ENCODE data around the gene RNF31. TPM values are rescaled to one million over a fixed set of nuclear protein-coding genes. Genes with fewer than 3 reads are reported as not detected.

Gene RNF31
- total and polyA plus RNA-seq, 5 donors = 27.6 to 48.4 (median 40.6) TPM

Small RNA genes lying within 50 kb of the gene (microRNA-seq; reads per million reads assigned to microRNA genes)
- 0 reads per million in 2 donors for gene MIR7703

Other genes with a start within 250 kb of the RNF31 start
Only the 30 nearest of the 31 such genes appear.
- gene DHRS4, start 193.7 kb upstream of the RNF31 start, total RNA-seq = 10 to 100 TPM; 19.9 to 27.9 (median 26.0) TPM
- gene DHRS4, start 193.7 kb upstream of the RNF31 start, polyA plus RNA-seq = 52.7 TPM
- gene DHRS4L2, start 158.6 kb upstream of the RNF31 start, total RNA-seq = 10 to 100 TPM; 15.5 to 23.6 (median 20.5) TPM
- 44.2 TPM for gene DHRS4L2, start 158.6 kb upstream of the RNF31 start, polyA plus RNA-seq
- gene CARMIL3, start 95.5 kb upstream of the RNF31 start, total RNA-seq = under 1 TPM; 0.17 to 0.45 (median 0.17) TPM
- 0.18 TPM for gene CARMIL3, start 95.5 kb upstream of the RNF31 start, polyA plus RNA-seq
- under 1 TPM in 1 of 4 donors, not detected in 3; 0.14 TPM for gene CPNE6, start 75.9 kb upstream of the RNF31 start, total RNA-seq
- 0.16 TPM for gene CPNE6, start 75.9 kb upstream of the RNF31 start, polyA plus RNA-seq
- 10 to 100 TPM in 1 of 4 donors, 1 to 10 TPM in 3; 4.0 to 11.0 (median 5.3) TPM for gene PCK2, start 53.2 kb upstream of the RNF31 start, total RNA-seq
- 3.5 TPM for gene PCK2, start 53.2 kb upstream of the RNF31 start, polyA plus RNA-seq
- gene DCAF11, start 32.7 kb upstream of the RNF31 start, total RNA-seq = 10 to 100 TPM; 50.6 to 70.7 (median 62.6) TPM
- 33.1 TPM for gene DCAF11, start 32.7 kb upstream of the RNF31 start, polyA plus RNA-seq
- gene NRL, start 32.5 kb upstream of the RNF31 start, total RNA-seq = 1 to 10 TPM in 3 of 4 donors, under 1 TPM in 1; 0.79 to 2.9 (median 2.4) TPM
- 2.6 TPM for gene NRL, start 32.5 kb upstream of the RNF31 start, polyA plus RNA-seq
- 100 to 1,000 TPM in 3 of 4 donors, 10 to 100 TPM in 1; 87.4 to 178 (median 134) TPM for gene FITM1, start 16.8 kb upstream of the RNF31 start, total RNA-seq
- gene FITM1, start 16.8 kb upstream of the RNF31 start, polyA plus RNA-seq = 224 TPM
- 100 to 1,000 TPM in 3 of 4 donors, 10 to 100 TPM in 1; 99.8 to 112 (median 103) TPM for gene PSME1, start 11.3 kb upstream of the RNF31 start, total RNA-seq
- 141 TPM for gene PSME1, start 11.3 kb upstream of the RNF31 start, polyA plus RNA-seq
- gene EMC9, start 5.9 kb upstream of the RNF31 start, total RNA-seq = 10 to 100 TPM; 17.2 to 18.9 (median 18.1) TPM
- 21.2 TPM for gene EMC9, start 5.9 kb upstream of the RNF31 start, polyA plus RNA-seq
- 10 to 100 TPM; 62.7 to 90.6 (median 67.6) TPM for gene PSME2, start 888 bp upstream of the RNF31 start, total RNA-seq
- gene PSME2, start 888 bp upstream of the RNF31 start, polyA plus RNA-seq = 102 TPM
- gene IRF9, start 13.8 kb downstream of the RNF31 start, total RNA-seq = 100 to 1,000 TPM in 1 of 4 donors, 10 to 100 TPM in 3; 47.5 to 103 (median 59.0) TPM
- 44.5 TPM for gene IRF9, start 13.8 kb downstream of the RNF31 start, polyA plus RNA-seq
- gene REC8, start 24.6 kb downstream of the RNF31 start, total RNA-seq = 1 to 10 TPM; 1.9 to 5.8 (median 3.2) TPM
- 4.1 TPM for gene REC8, start 24.6 kb downstream of the RNF31 start, polyA plus RNA-seq
- 10 to 100 TPM; 10.2 to 22.5 (median 12.1) TPM for gene IPO4, start 41.3 kb downstream of the RNF31 start, total RNA-seq
- gene IPO4, start 41.3 kb downstream of the RNF31 start, polyA plus RNA-seq = 4.1 TPM
- gene TM9SF1, start 47.9 kb downstream of the RNF31 start, total RNA-seq = 10 to 100 TPM; 26.4 to 37.6 (median 30.4) TPM
- 14.8 TPM for gene TM9SF1, start 47.9 kb downstream of the RNF31 start, polyA plus RNA-seq
- gene TSSK4, start 58.2 kb downstream of the RNF31 start, total RNA-seq = under 1 TPM in 2 of 4 donors, not detected in 2; 0.18 to 0.37 TPM
- not detected for gene TSSK4, start 58.2 kb downstream of the RNF31 start, polyA plus RNA-seq
- gene CHMP4A, start 66.0 kb downstream of the RNF31 start, total RNA-seq = 10 to 100 TPM; 35.2 to 49.3 (median 39.5) TPM
- 56.3 TPM for gene CHMP4A, start 66.0 kb downstream of the RNF31 start, polyA plus RNA-seq
- 10 to 100 TPM; 15.7 to 21.8 (median 18.8) TPM for gene MDP1, start 68.6 kb downstream of the RNF31 start, total RNA-seq
- 26.8 TPM for gene MDP1, start 68.6 kb downstream of the RNF31 start, polyA plus RNA-seq
- 100 to 1,000 TPM; 167 to 190 (median 183) TPM for gene NEDD8, start 84.9 kb downstream of the RNF31 start, total RNA-seq
- 302 TPM for gene NEDD8, start 84.9 kb downstream of the RNF31 start, polyA plus RNA-seq
- 10 to 100 TPM; 32.4 to 45.4 (median 34.6) TPM for gene GMPR2, start 85.4 kb downstream of the RNF31 start, total RNA-seq
- 30.3 TPM for gene GMPR2, start 85.4 kb downstream of the RNF31 start, polyA plus RNA-seq
- 10 to 100 TPM; 38.9 to 45.9 (median 45.3) TPM for gene TINF2, start 95.1 kb downstream of the RNF31 start, total RNA-seq
- gene TINF2, start 95.1 kb downstream of the RNF31 start, polyA plus RNA-seq = 23.0 TPM
- 1 to 10 TPM in 1 of 4 donors, under 1 TPM in 3; 0.36 to 2.0 (median 0.58) TPM for gene TGM1, start 115.7 kb downstream of the RNF31 start, total RNA-seq
- 0.16 TPM for gene TGM1, start 115.7 kb downstream of the RNF31 start, polyA plus RNA-seq
- gene RABGGTA, start 124.1 kb downstream of the RNF31 start, total RNA-seq = 10 to 100 TPM; 18.1 to 21.4 (median 20.8) TPM
- 20.7 TPM for gene RABGGTA, start 124.1 kb downstream of the RNF31 start, polyA plus RNA-seq
- gene DHRS1, start 152.3 kb downstream of the RNF31 start, total RNA-seq = 10 to 100 TPM in 2 of 4 donors, 1 to 10 TPM in 2; 5.9 to 12.0 (median 10.4) TPM
- 7.2 TPM for gene DHRS1, start 152.3 kb downstream of the RNF31 start, polyA plus RNA-seq
- gene NOP9, start 152.4 kb downstream of the RNF31 start, total RNA-seq = 10 to 100 TPM; 19.2 to 20.3 (median 19.6) TPM
- gene NOP9, start 152.4 kb downstream of the RNF31 start, polyA plus RNA-seq = 9.6 TPM
- 1 to 10 TPM; 5.8 to 8.5 (median 6.9) TPM for gene CIDEB, start 160.5 kb downstream of the RNF31 start, total RNA-seq
- 3.6 TPM for gene CIDEB, start 160.5 kb downstream of the RNF31 start, polyA plus RNA-seq
- gene LTB4R2, start 162.6 kb downstream of the RNF31 start, total RNA-seq = 1 to 10 TPM; 1.2 to 2.1 (median 1.4) TPM
- 0.66 TPM for gene LTB4R2, start 162.6 kb downstream of the RNF31 start, polyA plus RNA-seq
- 1 to 10 TPM; 2.2 to 3.1 (median 2.4) TPM for gene LTB4R, start 164.0 kb downstream of the RNF31 start, total RNA-seq
- gene LTB4R, start 164.0 kb downstream of the RNF31 start, polyA plus RNA-seq = 1.6 TPM
- 10 to 100 TPM; 24.1 to 45.3 (median 32.8) TPM for gene ADCY4, start 187.6 kb downstream of the RNF31 start, total RNA-seq
- 33.4 TPM for gene ADCY4, start 187.6 kb downstream of the RNF31 start, polyA plus RNA-seq
- 1 to 10 TPM; 2.9 to 7.0 (median 6.4) TPM for gene RIPK3, start 192.5 kb downstream of the RNF31 start, total RNA-seq
- gene RIPK3, start 192.5 kb downstream of the RNF31 start, polyA plus RNA-seq = 3.8 TPM